Measurements from ENCODE around the gene HLTF.
A peak's percentile ranks its signal among the peaks of the same experiment; 100 is the strongest.

HLTF gene

DNA sequence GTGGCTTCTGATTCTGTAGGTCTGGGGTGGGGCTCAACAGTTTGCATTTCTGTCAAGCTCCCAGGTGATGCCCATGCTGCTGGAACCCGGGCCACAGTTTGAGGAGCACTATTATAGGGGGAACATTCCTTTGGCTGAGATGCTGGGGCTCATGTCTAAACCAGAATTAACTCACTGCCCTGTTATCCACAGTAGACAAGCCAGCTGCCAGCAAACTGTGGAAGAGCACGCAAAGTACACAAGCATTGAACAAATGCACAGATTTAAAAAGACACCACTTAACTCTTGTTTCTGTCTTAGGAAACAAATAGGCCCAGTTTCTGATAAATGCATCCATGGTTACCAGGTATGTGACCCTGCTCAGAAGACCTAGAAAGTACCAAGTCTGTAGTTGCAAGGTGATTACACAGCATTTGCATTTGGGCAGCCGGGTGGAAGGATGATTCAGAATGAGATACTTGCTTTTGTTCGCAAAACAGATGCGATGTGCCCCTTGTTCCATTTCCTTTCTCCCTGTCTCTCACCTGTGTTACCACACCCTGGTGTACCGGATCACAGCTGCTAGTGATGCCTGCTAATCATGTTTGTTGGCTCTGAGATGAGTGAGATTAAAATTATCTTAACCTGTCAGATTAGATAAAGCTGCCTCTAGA is 82.6 kb downstream of the HLTF start:
- no peak overlapping the region for H3K4me3 ChIP-seq (ENCODE audit: low read depth in 1 of 2, low read length in 2 of 2)
- peaks cover 0 to 3% of the 10 kb centered on the region in 2 donors for H3K4me1 ChIP-seq (ENCODE audit: control insufficient read depth in 1 of 2, insufficient read depth in 2 of 2, low read length in 2 of 2)
- H3K36me3 ChIP-seq (ENCODE audit: control insufficient read depth in 1 of 2, insufficient read depth in 2 of 2, low read length in 2 of 2), result peaks cover 39 to 49% of the 10 kb centered on the region in 2 donors
- no peaks in the 10 kb centered on the region for H3K9me3 ChIP-seq (ENCODE audit: control insufficient read depth in 1 of 2, low read length in 2 of 2)
- H3K27ac ChIP-seq (ENCODE audit: low read length), result no peak overlapping the region
- no peaks in the 10 kb centered on the region for H3K27me3 ChIP-seq (ENCODE audit: low read depth, low read length)

DNA sequence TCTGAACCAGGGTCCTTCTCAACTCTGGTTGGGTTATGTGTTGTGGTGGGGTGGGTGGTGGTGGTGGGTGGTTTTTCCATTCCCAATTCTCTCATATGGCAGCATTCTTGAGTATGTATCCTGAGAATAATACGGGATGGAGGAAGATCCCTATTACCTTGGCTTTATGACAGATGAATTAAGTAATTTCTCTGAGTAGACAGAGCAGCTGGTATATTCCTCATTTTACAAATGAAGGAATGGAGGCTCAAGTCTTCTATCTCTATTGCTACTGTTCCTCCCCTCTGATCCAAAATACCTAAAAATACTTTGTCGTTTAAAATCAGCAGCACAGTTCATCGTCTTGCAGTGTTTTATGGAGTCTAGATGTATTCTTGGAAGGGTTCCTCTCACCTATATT is 84.6 kb downstream of the HLTF start:
- Histone ChIP-seq H3K4me1 (ENCODE audit: control insufficient read depth in 1 of 2, insufficient read depth in 2 of 2, low read length in 2 of 2) (peaks cover 0 to 5% of the 10 kb centered on the region in 2 donors), H3K9me3 (ENCODE audit: control insufficient read depth in 1 of 2, low read length in 2 of 2) (no peaks in the 10 kb centered on the region), H3K27ac (ENCODE audit: low read length) (no peak overlapping the region), H3K27me3 (ENCODE audit: low read depth, low read length) (no peaks in the 10 kb centered on the region), H3K36me3 (ENCODE audit: control insufficient read depth in 1 of 2, insufficient read depth in 2 of 2, low read length in 2 of 2) (peaks cover 29 to 33% of the 10 kb centered on the region in 2 donors), H3K4me3 (ENCODE audit: low read depth in 1 of 2, low read length in 2 of 2) (no peak overlapping the region)

DNA sequence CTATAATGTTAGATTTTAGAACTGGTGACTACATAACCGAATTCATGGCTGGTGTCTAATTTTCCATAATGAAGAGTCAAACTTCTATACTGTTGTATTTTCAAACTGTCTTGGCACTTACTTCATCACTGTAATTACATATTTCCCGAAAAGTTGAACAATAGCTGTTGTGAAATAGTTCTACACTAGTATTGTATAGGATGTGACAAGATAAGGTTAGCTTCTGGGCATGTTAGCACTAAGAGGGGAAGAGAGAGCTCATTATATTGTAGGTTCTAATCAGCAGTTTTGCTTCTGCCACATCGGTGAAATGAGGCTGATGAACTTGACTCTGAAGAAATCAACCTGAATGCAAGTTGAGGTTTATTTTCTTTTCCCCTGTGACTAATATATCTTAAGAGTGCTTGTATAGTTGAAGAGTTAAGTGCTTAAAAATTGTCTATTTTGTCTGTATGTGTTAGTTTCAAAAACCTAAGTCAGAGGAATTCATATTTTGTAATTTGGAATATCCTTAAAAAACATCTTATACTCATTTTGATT is 86.1 kb downstream of the HLTF start:
- Histone ChIP-seq H3K36me3 (ENCODE audit: control insufficient read depth in 1 of 2, insufficient read depth in 2 of 2, low read length in 2 of 2) (peaks cover 29 to 43% of the 10 kb centered on the region in 2 donors), H3K27ac (ENCODE audit: low read length) (peak overlapping the region; percentile 14), H3K4me1 (ENCODE audit: control insufficient read depth in 1 of 2, insufficient read depth in 2 of 2, low read length in 2 of 2) (peaks cover 0 to 5% of the 10 kb centered on the region in 2 donors), H3K4me3 (ENCODE audit: low read depth in 1 of 2, low read length in 2 of 2) (no peak overlapping the region), H3K9me3 (ENCODE audit: control insufficient read depth in 1 of 2, low read length in 2 of 2) (no peaks in the 10 kb centered on the region), H3K27me3 (ENCODE audit: low read depth, low read length) (no peaks in the 10 kb centered on the region)

DNA sequence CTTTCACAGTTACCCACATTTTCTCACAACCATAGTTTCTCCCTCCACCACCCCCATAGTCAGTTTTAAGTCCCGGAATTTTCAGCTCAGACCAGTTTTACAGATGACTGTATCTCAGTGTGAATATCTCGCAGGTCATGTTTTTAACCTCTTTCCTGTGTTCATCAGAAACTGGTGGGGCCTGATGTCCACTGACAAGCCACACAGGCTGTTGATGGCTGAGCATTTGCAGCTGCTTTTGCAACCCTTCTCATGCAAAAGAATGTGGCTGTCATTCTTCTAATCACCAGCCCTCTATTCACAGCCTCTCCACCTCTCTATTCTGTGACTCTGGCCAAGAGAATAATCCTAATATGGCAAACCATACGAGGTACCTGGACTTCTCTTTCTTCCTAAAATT is 86.5 kb downstream of the HLTF start:
- Histone ChIP-seq H3K9me3 (ENCODE audit: control insufficient read depth in 1 of 2, low read length in 2 of 2) (no peaks in the 10 kb centered on the region), H3K27ac (ENCODE audit: low read length) (no peak overlapping the region), H3K4me1 (ENCODE audit: control insufficient read depth in 1 of 2, insufficient read depth in 2 of 2, low read length in 2 of 2) (peaks cover 0 to 5% of the 10 kb centered on the region in 2 donors), H3K4me3 (ENCODE audit: low read depth in 1 of 2, low read length in 2 of 2) (no peak overlapping the region), H3K36me3 (ENCODE audit: control insufficient read depth in 1 of 2, insufficient read depth in 2 of 2, low read length in 2 of 2) (peaks cover 29 to 43% of the 10 kb centered on the region in 2 donors), H3K27me3 (ENCODE audit: low read depth, low read length) (no peaks in the 10 kb centered on the region)

DNA sequence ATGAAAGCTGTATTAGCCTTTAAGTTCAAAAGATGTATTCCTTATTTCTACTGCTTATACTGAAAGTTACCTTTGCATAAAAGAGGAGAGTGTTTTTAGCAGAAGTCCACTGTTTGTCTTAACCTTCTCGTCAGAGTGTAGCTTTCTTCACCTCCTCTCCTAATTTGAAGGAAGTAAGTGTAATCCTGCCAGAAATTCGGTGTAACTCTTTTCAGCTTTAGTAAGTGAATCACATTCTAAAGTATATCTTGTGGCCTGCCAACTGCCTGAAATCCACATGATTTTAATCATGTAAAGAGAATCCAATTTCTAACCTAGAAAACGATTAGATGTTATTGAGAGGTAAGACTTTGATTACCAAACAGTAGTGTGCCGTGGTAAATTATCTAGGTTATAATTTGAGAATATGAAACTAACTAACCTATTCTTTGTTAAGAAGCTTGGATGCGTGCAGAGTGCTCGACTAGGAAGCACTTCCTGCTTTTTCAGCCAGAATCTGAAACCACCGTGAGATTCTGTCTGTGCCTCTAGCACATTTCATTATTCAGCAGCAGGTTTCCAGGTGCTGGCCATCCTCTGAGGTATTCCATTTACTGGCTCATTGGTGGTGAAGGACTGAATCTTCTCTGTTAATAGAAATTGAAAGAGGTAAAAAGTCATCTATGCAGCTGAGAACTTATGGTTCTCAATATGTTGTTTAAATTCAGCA is 87.5 kb downstream of the HLTF start:
- H3K4me1 ChIP-seq (ENCODE audit: control insufficient read depth in 1 of 2, insufficient read depth in 2 of 2, low read length in 2 of 2), result peaks cover 0 to 5% of the 10 kb centered on the region in 2 donors
- H3K36me3 ChIP-seq (ENCODE audit: control insufficient read depth in 1 of 2, insufficient read depth in 2 of 2, low read length in 2 of 2), result peaks cover 35 to 43% of the 10 kb centered on the region in 2 donors
- H3K9me3 ChIP-seq (ENCODE audit: control insufficient read depth in 1 of 2, low read length in 2 of 2), result no peaks in the 10 kb centered on the region

GRCh38 chr3:148998297-148998696 is 88.0 kb downstream of the HLTF start:
- Histone ChIP-seq H3K4me3 (ENCODE audit: low read depth in 1 of 2, low read length in 2 of 2) (no peak overlapping the region), H3K27me3 (ENCODE audit: low read depth, low read length) (no peaks in the 10 kb centered on the region), H3K4me1 (ENCODE audit: control insufficient read depth in 1 of 2, insufficient read depth in 2 of 2, low read length in 2 of 2) (peaks cover 0 to 7% of the 10 kb centered on the region in 2 donors), H3K9me3 (ENCODE audit: control insufficient read depth in 1 of 2, low read length in 2 of 2) (no peaks in the 10 kb centered on the region), H3K27ac (ENCODE audit: low read length) (no peak overlapping the region), H3K36me3 (ENCODE audit: control insufficient read depth in 1 of 2, insufficient read depth in 2 of 2, low read length in 2 of 2) (peaks cover 35 to 40% of the 10 kb centered on the region in 2 donors)

More for the DNA sequence above, 87.5 kb downstream of the HLTF start:
- Histone ChIP-seq H3K27me3 (ENCODE audit: low read depth, low read length) (no peaks in the 10 kb centered on the region), H3K4me3 (ENCODE audit: low read depth in 1 of 2, low read length in 2 of 2) (no peak overlapping the region), H3K27ac (ENCODE audit: low read length) (peak overlapping the region; percentile 40)

DNA sequence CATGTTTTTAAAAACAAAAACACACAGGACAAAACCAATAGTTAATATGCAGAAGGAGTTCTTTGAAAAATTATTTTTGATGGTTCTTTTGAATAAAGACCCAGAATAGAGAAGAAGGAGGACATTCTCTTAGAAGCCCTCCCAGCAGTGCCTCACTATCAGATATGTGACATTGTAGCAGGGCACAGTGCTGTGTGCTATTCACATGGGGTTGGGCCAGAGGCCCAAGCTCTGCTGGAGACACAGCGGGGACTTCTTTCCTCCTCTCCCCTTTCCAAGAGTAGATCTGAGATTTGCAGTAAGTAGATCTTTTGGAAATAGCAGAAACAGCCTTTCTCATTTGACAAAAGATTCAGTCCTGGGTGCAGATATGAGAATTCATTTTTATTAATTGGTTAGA is 88.7 kb downstream of the HLTF start:
- no peak overlapping the region for H3K4me3 ChIP-seq (ENCODE audit: low read depth in 1 of 2, low read length in 2 of 2)
- no peaks in the 10 kb centered on the region for H3K27me3 ChIP-seq (ENCODE audit: low read depth, low read length)
- H3K27ac ChIP-seq (ENCODE audit: low read length), result no peak overlapping the region
- H3K36me3 ChIP-seq (ENCODE audit: control insufficient read depth in 1 of 2, insufficient read depth in 2 of 2, low read length in 2 of 2), result peaks cover 35 to 40% of the 10 kb centered on the region in 2 donors
- H3K9me3 ChIP-seq (ENCODE audit: control insufficient read depth in 1 of 2, low read length in 2 of 2), result no peaks in the 10 kb centered on the region
- peaks cover under 1 to 14% of the 10 kb centered on the region in 2 donors for H3K4me1 ChIP-seq (ENCODE audit: control insufficient read depth in 1 of 2, insufficient read depth in 2 of 2, low read length in 2 of 2)

DNA sequence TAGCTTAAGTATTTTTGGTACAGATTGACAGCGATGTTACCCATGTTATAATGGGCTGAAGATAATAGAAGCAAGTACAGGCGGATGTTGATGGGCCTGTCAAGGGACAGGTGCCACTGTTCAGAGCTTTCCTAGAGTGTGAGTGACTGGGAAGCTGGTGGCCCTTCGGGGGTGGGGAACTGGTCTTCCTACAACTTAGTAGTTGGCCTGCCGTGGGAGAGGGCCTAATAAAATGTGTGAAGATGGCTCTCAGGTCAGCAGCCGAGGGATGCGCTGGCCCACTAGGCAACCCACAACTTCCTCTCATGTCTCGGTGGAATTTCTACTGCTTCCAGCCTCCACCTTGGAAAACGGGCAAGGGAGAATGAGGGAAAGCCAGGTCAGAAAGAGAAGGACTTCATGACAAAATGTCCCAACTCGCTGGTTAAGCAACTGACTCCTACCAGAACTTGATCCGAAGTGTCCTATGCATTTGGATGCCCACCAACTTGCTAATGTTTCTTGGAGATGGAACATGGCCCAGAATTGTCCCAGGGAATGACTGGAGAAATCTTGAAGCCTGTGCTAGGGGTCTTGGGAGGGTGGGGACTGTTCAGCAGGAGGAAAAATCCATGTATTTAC is 93.6 kb downstream of the HLTF start:
- H3K4me3 ChIP-seq (ENCODE audit: low read depth in 1 of 2, low read length in 2 of 2), result peak overlapping the region; percentile 69 to 78
- no peaks in the 10 kb centered on the region for H3K27me3 ChIP-seq (ENCODE audit: low read depth, low read length)
- H3K9me3 ChIP-seq (ENCODE audit: control insufficient read depth in 1 of 2, low read length in 2 of 2), result no peaks in the 10 kb centered on the region
- H3K4me1 ChIP-seq (ENCODE audit: control insufficient read depth in 1 of 2, insufficient read depth in 2 of 2, low read length in 2 of 2), result peaks cover 4 to 10% of the 10 kb centered on the region in 2 donors
- peaks cover 11 to 19% of the 10 kb centered on the region in 2 donors for H3K36me3 ChIP-seq (ENCODE audit: control insufficient read depth in 1 of 2, insufficient read depth in 2 of 2, low read length in 2 of 2)
- peak overlapping the region; percentile 71 for H3K27ac ChIP-seq (ENCODE audit: low read length)

GRCh38 chr3:148992027-148992634 is 94.2 kb downstream of the HLTF start:
- Histone ChIP-seq H3K36me3 (ENCODE audit: control insufficient read depth in 1 of 2, insufficient read depth in 2 of 2, low read length in 2 of 2) (peaks cover 11 to 19% of the 10 kb centered on the region in 2 donors), H3K27me3 (ENCODE audit: low read depth, low read length) (no peaks in the 10 kb centered on the region), H3K4me3 (ENCODE audit: low read depth in 1 of 2, low read length in 2 of 2) (peak overlapping the region; percentile 69 to 78), H3K9me3 (ENCODE audit: control insufficient read depth in 1 of 2, low read length in 2 of 2) (no peaks in the 10 kb centered on the region), H3K4me1 (ENCODE audit: control insufficient read depth in 1 of 2, insufficient read depth in 2 of 2, low read length in 2 of 2) (peaks cover 4 to 10% of the 10 kb centered on the region in 2 donors), H3K27ac (ENCODE audit: low read length) (peak overlapping the region; percentile 71)

- Histone ChIP-seq H3K4me1 (ENCODE audit: control insufficient read depth in 1 of 2, insufficient read depth in 2 of 2, low read length in 2 of 2) (peaks cover 4 to 10% of the 10 kb centered on the region in 2 donors), H3K27ac (ENCODE audit: low read length) (peak within 1 kb of the TSS; percentile 71), H3K9me3 (ENCODE audit: control insufficient read depth in 1 of 2, low read length in 2 of 2) (no peaks in the 10 kb centered on the region), H3K36me3 (ENCODE audit: control insufficient read depth in 1 of 2, insufficient read depth in 2 of 2, low read length in 2 of 2) (peaks cover 10 to 11% of the 10 kb centered on the region in 2 donors), H3K27me3 (ENCODE audit: low read depth, low read length) (no peaks in the 10 kb centered on the region), H3K4me3 (ENCODE audit: low read depth in 1 of 2, low read length in 2 of 2) (peak within 1 kb of the TSS; percentile 69 to 78)
These were observed 94.9 kb downstream of the HLTF start, which contains the start of gene GYG1 for GRCh38 chr3:148991219-148992026. TSS of gene GYG1 (plus strand) at chr3:148991540. CDS start at chr3:148991641, 101 bp downstream.

All from muscle layer of duodenum (tissue), 2 donors.